Sigmoid colon (tissue), 7 donors: ENCODE measurements around the gene SERPINB10. TPM values are rescaled to one million over a fixed set of nuclear protein-coding genes. Genes with fewer than 3 reads are reported as not detected.

ENCODE experiments used
- DNase-seq: peaks from one replicate; pipeline ENCODE4 v3.0.0-alpha.2; 2019
- H3K27ac ChIP-seq, 4 donors: fragments of 200-600 bp; sonication (generic); one replicate each; pipeline ENCODE4 v1.5.1; 2016 to 2019; ENCODE audit warnings: mild to moderate bottlenecking in 1 of 4
- H3K27me3 ChIP-seq, 3 donors: fragments of 200-600 bp; sonication (generic); one replicate each; pipeline ENCODE4 v1.5.1; 2019; ENCODE audit warnings: mild to moderate bottlenecking in 1 of 3
- H3K36me3 ChIP-seq, 4 donors: fragments of 200-600 bp; sonication (generic); one replicate each; pipeline ENCODE4 v1.5.1; 2016 to 2019
- H3K4me1 ChIP-seq, 4 donors: fragments of 200-600 bp; sonication (generic); one replicate each; pipeline ENCODE4 v1.5.1; 2017 to 2019
- H3K4me3 ChIP-seq, 4 donors: fragments of 200-600 bp; sonication (generic); one replicate each; pipeline ENCODE4 v1.5.1; 2017 to 2019; ENCODE audit warnings: mild to moderate bottlenecking in 2 of 4, moderate library complexity in 1 of 4
- H3K9me3 ChIP-seq, 4 donors: fragments of 200-600 bp in 3 of 4; sonication (generic) in 3 of 4; one replicate each; pipeline versions ENCODE4 v1.5.1 to v1.6.1; 2013 to 2019
- EP300 ChIP-seq, 4 donors: sonication (generic); formaldehyde crosslinking; IDR thresholded peaks; one replicate each; pipeline ENCODE4 v1.6.1; 2017; ENCODE audit warnings: antibody characterized with exemption in 4 of 4
- POLR2A ChIP-seq, 2 donors: fragments of 450-650 bp; IDR thresholded peaks; one replicate each; pipeline ENCODE4 v1.6.1; 2016; ENCODE audit warnings: antibody characterized with exemption in 2 of 2, mild to moderate bottlenecking in 2 of 2, moderate library complexity in 2 of 2
- POLR2AphosphoS5 ChIP-seq, 4 donors: sonication (generic); formaldehyde crosslinking; IDR thresholded peaks; one replicate each; pipeline ENCODE4 v1.6.1; 2017; ENCODE audit warnings: antibody characterized with exemption in 4 of 4
- WGBS, 2 donors: extraction: QIAGEN DNeasy Blood & Tissue Kit; methylation state at CpG; one replicate each; pipeline ENCODE4 v1.1.7; 2013; 5-methylcytosine and 5-hydroxymethylcytosine counted together
- intact Hi-C: fragments of 100-400 bp; cut with DNase I; formaldehyde crosslinking; loops from one replicate; pipeline ENCODE4 v1.15.1; 2023
- polyA plus RNA-seq, 3 donors: library from polyadenylated mRNA; stranded (reverse); fragments of 200-250 nt; gene quantifications; one replicate each; pipeline ENCODE4 v1.2.3, GENCODE V29; 2013
- total RNA-seq, 4 donors: library from RNA; depleted of rRNA; stranded (reverse); fragments of >200 nt; gene quantifications; one replicate each; pipeline ENCODE4 v1.1.0, GENCODE V29; 2016
- TF ChIP-seq, protein P1 (sequence below), 4 experiments: fragments of 450-650 bp in 3 of 4; fragments of 200-600 bp in 1 of 4; IDR thresholded peaks; one replicate each; pipeline ENCODE4 v1.5.1; 2016 to 2019; ENCODE audit warnings: antibody characterized with exemption in 4 of 4, mild to moderate bottlenecking in 3 of 4, moderate library complexity in 2 of 4
- donor health status: healthy with polysubstance abuse.
- donor health status: Bipolar disorder and iron deficiency.
- donor health status: healthy.

SERPINB10 gene
- total and polyA plus RNA-seq, 7 donors, result 0.15 TPM; not detected in 6

DNA sequence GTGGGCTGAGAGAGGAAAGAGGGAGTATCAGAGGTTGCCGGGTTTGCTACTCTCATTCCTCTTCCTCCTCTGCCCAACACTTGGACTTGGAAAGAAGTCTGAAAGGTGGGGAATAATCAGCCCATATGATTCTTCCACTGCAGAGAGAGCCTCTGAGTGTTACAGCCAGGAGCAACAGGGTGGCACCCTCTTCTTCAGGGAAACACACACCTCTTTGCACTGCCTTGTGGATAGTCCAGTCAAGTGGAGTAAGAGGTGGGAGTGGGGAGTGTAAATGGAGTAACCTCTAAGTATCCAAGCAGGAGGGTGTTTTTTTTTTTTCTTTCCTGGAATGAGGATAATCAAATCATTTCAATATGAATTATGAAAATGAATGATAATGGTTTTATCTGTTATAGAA lies 53.1 kb downstream of the SERPINB10 start:
- Histone ChIP-seq H3K9me3 (no peaks in the 10 kb centered on the region), H3K27me3 (peaks cover 0 to 10% (median 0%) of the 10 kb centered on the region in 3 donors), H3K27ac (no peak overlapping the region), H3K4me1 (no peaks in the 10 kb centered on the region), H3K4me3 (no peak overlapping the region), H3K36me3 (no peaks in the 10 kb centered on the region)
- intact Hi-C loops, result loop anchor here (10.0 kb wide), 1 partner anchor 1246 kb away; the partner anchor contains the start of gene PHLPP1
- TF ChIP-seq POLR2A (IDR thresholded peaks at IDR 0.05), result no peak
- TF ChIP-seq, protein P1, sequence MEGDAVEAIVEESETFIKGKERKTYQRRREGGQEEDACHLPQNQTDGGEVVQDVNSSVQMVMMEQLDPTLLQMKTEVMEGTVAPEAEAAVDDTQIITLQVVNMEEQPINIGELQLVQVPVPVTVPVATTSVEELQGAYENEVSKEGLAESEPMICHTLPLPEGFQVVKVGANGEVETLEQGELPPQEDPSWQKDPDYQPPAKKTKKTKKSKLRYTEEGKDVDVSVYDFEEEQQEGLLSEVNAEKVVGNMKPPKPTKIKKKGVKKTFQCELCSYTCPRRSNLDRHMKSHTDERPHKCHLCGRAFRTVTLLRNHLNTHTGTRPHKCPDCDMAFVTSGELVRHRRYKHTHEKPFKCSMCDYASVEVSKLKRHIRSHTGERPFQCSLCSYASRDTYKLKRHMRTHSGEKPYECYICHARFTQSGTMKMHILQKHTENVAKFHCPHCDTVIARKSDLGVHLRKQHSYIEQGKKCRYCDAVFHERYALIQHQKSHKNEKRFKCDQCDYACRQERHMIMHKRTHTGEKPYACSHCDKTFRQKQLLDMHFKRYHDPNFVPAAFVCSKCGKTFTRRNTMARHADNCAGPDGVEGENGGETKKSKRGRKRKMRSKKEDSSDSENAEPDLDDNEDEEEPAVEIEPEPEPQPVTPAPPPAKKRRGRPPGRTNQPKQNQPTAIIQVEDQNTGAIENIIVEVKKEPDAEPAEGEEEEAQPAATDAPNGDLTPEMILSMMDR (IDR thresholded peaks at IDR 0.05), result no peak
- TF ChIP-seq EP300 (IDR thresholded peaks at IDR 0.05), result no peak
- TF ChIP-seq POLR2AphosphoS5 (IDR thresholded peaks at IDR 0.05), result no peak
- 89 to 93% methylated on average over 1 of the region's 1 CpG for WGBS, 2 donors
- no peak for DNase-seq

DNA sequence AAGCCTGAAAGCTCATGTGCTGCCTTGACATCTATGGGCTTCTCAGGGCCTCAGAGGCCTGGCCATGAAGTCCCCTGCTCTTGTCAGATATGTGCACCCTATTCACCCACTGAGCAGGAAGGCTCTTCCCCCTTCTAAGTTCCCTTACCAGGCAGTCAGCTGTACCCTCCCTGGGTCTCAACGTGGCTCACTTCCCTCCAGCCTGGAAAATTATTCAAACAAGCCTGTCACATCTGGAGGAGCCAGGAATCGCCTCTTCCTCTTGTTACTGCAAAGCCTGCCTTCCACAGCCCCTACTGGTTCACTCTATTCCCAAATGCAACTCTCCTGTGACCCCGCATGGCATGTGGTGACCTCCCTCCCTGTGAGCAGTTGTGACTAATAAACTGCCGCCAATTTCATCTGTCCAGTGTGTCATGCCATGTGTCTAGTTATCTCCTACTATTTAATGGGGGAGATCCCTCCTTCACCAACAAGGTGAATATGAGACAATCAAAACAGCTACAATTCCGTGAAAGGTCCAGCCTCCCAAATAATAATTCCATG lies 53.8 kb downstream of the SERPINB10 start:
- intact Hi-C loops, result loop anchor here (10.0 kb wide), 1 partner anchor 1247 kb away; the partner anchor contains the start of gene PHLPP1
- no peaks in the 10 kb centered on the region for H3K9me3 ChIP-seq

DNA sequence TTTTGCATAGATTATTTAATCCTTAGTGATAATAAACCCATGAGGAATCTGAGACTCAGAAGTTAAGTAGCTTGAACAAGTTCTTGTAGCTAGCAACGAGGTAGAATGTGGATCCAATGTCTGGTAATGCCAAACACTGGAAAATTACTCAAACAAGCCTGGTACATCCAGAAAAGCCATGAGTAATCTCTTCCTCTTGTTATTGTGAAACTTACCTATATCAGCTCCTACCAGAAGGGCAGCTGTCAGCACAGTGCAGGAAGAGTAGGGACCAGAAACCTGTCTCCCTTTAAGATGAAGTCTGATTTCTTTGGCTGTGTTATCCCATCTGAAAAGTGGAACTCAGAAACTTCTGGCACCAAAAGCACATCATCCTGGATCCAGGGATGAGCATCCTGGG lies 54.4 kb downstream of the SERPINB10 start:
- Histone ChIP-seq H3K36me3 (no peaks in the 10 kb centered on the region), H3K27ac (no peak overlapping the region), H3K4me1 (no peaks in the 10 kb centered on the region), H3K27me3 (no peaks in the 10 kb centered on the region), H3K9me3 (no peaks in the 10 kb centered on the region), H3K4me3 (no peak overlapping the region)
- intact Hi-C loops, result loop anchor here (10.0 kb wide), 1 partner anchor 1247 kb away; the partner anchor contains the start of gene PHLPP1
- DNase-seq, result no peak
- TF ChIP-seq POLR2AphosphoS5 (IDR thresholded peaks at IDR 0.05), result no peak
- TF ChIP-seq EP300 (IDR thresholded peaks at IDR 0.05), result no peak
- TF ChIP-seq, protein P1 (IDR thresholded peaks at IDR 0.05), result no peak
- no peak for TF ChIP-seq POLR2A (IDR thresholded peaks at IDR 0.05)
- WGBS, 2 donors, result 48 to 57% methylated on average over 1 of the region's 1 CpG

More for the DNA sequence above, 53.8 kb downstream of the SERPINB10 start:
- no peak for TF ChIP-seq POLR2AphosphoS5 (IDR thresholded peaks at IDR 0.05)
- Histone ChIP-seq H3K36me3 (no peaks in the 10 kb centered on the region), H3K27ac (no peak overlapping the region), H3K4me1 (no peaks in the 10 kb centered on the region), H3K27me3 (peaks cover 0 to 5% (median 0%) of the 10 kb centered on the region in 3 donors), H3K4me3 (no peak overlapping the region)
- DNase-seq, result no peak
- WGBS, 2 donors, result 75 to 80% methylated on average over 5 of the region's 5 CpGs

DNA sequence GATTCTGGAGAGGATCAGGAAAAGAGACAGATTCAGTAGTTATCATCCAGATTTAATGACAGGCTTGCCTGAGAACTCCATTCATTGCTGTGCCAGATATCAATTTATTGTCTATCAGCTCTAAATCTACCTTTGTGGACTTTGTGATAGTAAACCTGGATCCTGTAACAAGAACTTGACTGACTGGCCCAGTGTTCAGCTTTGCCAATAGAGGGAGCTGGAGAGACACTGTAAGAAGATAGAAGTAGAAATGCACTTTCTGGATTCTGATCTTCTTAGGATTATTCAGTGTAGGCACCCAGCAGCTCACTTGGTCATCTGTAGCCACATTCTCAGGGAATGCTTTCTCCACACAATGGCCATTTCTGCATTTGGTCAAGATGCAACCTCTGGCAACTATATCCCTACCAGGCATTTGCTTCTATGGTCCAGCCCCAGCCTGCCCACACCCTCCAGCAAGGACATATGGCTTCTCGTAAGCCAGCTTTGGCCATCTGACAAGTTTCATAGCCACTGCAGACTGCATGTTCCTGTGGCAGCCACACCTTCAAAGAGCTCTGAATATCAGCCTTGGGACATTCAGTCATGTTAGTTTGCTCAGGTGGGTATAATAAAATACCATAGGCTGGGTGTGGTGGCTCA lies 56.0 kb downstream of the SERPINB10 start:
- TF ChIP-seq, protein P1 (IDR thresholded peaks at IDR 0.05), result peak; percentile 42 to 79 (median 56)
- TF ChIP-seq EP300 (IDR thresholded peaks at IDR 0.05), result no peak
- H3K36me3 ChIP-seq, result no peaks in the 10 kb centered on the region
- DNase-seq, result no peak
- H3K9me3 ChIP-seq, result no peaks in the 10 kb centered on the region
- no peaks in the 10 kb centered on the region for H3K27me3 ChIP-seq
- H3K27ac ChIP-seq, result no peak overlapping the region
- intact Hi-C loops, result loop anchor here (1.0 to 10.0 kb wide), 2 partner anchors 31 to 1249 kb away; partner anchors contain the start of gene PHLPP1
- no peaks in the 10 kb centered on the region for H3K4me1 ChIP-seq
- 13 to 60% methylated on average over 1 of the region's 1 CpG for WGBS, 2 donors
- no peak overlapping the region for H3K4me3 ChIP-seq

- H3K27ac ChIP-seq, result no peak overlapping the region
- no peaks in the 10 kb centered on the region for H3K9me3 ChIP-seq
- peaks cover 0 to 8% (median 8%) of the 10 kb centered on the region in 4 donors for H3K4me1 ChIP-seq
- TF ChIP-seq, protein P1 (IDR thresholded peaks at IDR 0.05), result no peak
- no peak for TF ChIP-seq POLR2A (IDR thresholded peaks at IDR 0.05)
- TF ChIP-seq EP300 (IDR thresholded peaks at IDR 0.05), result no peak
- TF ChIP-seq POLR2AphosphoS5 (IDR thresholded peaks at IDR 0.05), result no peak
- intact Hi-C loops, result loop anchor here (10.0 kb wide), 1 partner anchor 1250 kb away; the partner anchor contains the start of gene PHLPP1
- no peaks in the 10 kb centered on the region for H3K27me3 ChIP-seq
- H3K4me3 ChIP-seq, result no peak overlapping the region
- H3K36me3 ChIP-seq, result no peaks in the 10 kb centered on the region
- no peak for DNase-seq
These were observed 57.1 kb downstream of the SERPINB10 start for GRCh38 chr18:63964908-63965307.
